ENCODE results near the gene FRMPD4. TPM values are rescaled to one million over a fixed set of nuclear protein-coding genes. Genes with fewer than 3 reads are reported as not detected.

FRMPD4 gene
- total RNA-seq, 1 experiment from 2014 or later, result not detected

DNA sequence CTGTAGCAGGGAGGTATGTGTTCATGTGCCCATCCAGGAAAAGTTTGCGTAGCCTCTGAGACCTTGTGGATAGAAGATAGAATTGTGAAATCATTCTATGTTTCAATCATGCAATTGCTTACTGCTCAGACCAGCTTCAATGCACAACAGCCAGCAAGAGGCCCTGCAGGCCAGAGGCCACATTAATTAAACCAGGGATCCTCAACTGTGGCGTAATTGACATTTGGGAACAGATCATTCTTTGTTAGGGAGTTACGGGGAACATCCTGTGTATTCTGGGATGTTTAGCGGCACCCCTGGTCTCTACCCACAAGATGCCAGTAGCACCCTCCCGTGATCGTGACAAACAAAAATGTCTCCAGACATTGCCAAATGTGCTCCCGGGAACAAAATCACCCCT is 566.4 kb downstream of the FRMPD4 start:
- Histone ChIP-seq H3K4me1 (no peaks in the 10 kb centered on the region), H3K27me3 (replicated peaks; ENCODE audit: control insufficient read depth, insufficient read depth, low read length) (no peaks in the 10 kb centered on the region), H3K9me3 (no peaks in the 10 kb centered on the region), H3K4me3 (ENCODE audit: low read depth, low read length) (no peak overlapping the region), H3K36me3 (ENCODE audit: control insufficient read depth, insufficient read depth, low read length) (no peaks in the 10 kb centered on the region)
- no peak for TF ChIP-seq CTCF (IDR thresholded peaks at IDR 0.05; ENCODE audit: insufficient read depth in 1 of 2, low read depth in 1 of 2, low read length in 1 of 2, severe bottlenecking in 1 of 2, unreplicated experiment in 1 of 2)
- Mint-ChIP-seq H3K4me1 (ENCODE audit: low read depth, unreplicated experiment) (no peaks in the 10 kb centered on the region), H3K27ac (ENCODE audit: unreplicated experiment) (no peak overlapping the region), H3K9me3 (ENCODE audit: unreplicated experiment) (no peaks in the 10 kb centered on the region), H3K36me3 (ENCODE audit: insufficient read depth, unreplicated experiment) (no peaks in the 10 kb centered on the region), H3K4me3 (ENCODE audit: unreplicated experiment) (no peak overlapping the region), H3K27me3 (ENCODE audit: insufficient read depth, unreplicated experiment) (peaks cover 7% of the 10 kb centered on the region)
- CTCF ChIA-PET, result no interaction called here
- POLR2A ChIA-PET, result no interaction called here
- intact Hi-C loops (cut with micrococcal nuclease; ENCODE audit: unreplicated experiment), result loop anchor here (5.0 kb wide), 2 partner anchors 198 to 207 kb away; no protein-coding TSS in a partner anchor
- no peak for DNase-seq
- no TSS peak for BruUV-seq (replicated peaks)

DNA sequence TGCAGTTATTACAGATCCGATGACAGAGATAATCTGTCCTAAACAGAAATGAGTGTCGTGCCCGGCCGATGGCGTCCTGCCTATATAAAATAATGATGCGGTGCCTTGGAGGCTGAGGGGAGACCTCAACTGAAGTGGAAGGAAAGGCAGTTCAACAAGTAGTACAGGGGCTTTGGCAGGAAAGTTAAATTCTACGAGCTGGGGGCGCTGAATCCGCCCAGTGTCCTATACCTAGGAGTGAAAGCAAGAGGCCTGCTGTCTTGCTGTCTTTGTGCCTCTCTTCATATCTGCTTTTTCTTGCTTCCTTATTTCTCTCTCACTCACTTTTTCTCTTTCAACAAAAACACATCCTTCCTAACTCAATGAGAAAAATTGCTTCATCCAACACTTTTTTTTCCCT is 570.8 kb downstream of the FRMPD4 start:
- no peaks in the 10 kb centered on the region for H3K27me3 Mint-ChIP-seq (ENCODE audit: insufficient read depth, unreplicated experiment)
- no peaks in the 10 kb centered on the region for H3K27me3 ChIP-seq (replicated peaks; ENCODE audit: control insufficient read depth, insufficient read depth, low read length)
- no peaks in the 10 kb centered on the region for H3K4me1 ChIP-seq
- POLR2A ChIA-PET, result no interaction called here
- H3K9me3 ChIP-seq, result no peaks in the 10 kb centered on the region
- peak in 1 of 2 experiments; percentile 36 for DNase-seq
- no peak overlapping the region for H3K27ac Mint-ChIP-seq (ENCODE audit: unreplicated experiment)
- H3K4me3 ChIP-seq (ENCODE audit: low read depth, low read length), result no peak overlapping the region
- no peaks in the 10 kb centered on the region for H3K4me1 Mint-ChIP-seq (ENCODE audit: low read depth, unreplicated experiment)
- intact Hi-C loops (cut with micrococcal nuclease; ENCODE audit: unreplicated experiment), result loop anchor here (1.0 kb wide), 1 partner anchor 61 kb away; no protein-coding TSS in a partner anchor
- H3K36me3 ChIP-seq (ENCODE audit: control insufficient read depth, insufficient read depth, low read length), result no peaks in the 10 kb centered on the region
- no peak overlapping the region for H3K4me3 Mint-ChIP-seq (ENCODE audit: unreplicated experiment)
- no TSS peak for BruUV-seq (replicated peaks)
- no peaks in the 10 kb centered on the region for H3K36me3 Mint-ChIP-seq (ENCODE audit: insufficient read depth, unreplicated experiment)
- TF ChIP-seq CTCF (IDR thresholded peaks at IDR 0.05; ENCODE audit: insufficient read depth in 1 of 2, low read depth in 1 of 2, low read length in 1 of 2, severe bottlenecking in 1 of 2, unreplicated experiment in 1 of 2), result peak in 1 of 2 experiments; percentile 19
- no peaks in the 10 kb centered on the region for H3K9me3 Mint-ChIP-seq (ENCODE audit: unreplicated experiment)
- CTCF ChIA-PET, result interaction anchor here (1.0 kb wide), 1 partner anchor 61 kb away, joined by 3 read pairs; no protein-coding TSS in a partner anchor

DNA sequence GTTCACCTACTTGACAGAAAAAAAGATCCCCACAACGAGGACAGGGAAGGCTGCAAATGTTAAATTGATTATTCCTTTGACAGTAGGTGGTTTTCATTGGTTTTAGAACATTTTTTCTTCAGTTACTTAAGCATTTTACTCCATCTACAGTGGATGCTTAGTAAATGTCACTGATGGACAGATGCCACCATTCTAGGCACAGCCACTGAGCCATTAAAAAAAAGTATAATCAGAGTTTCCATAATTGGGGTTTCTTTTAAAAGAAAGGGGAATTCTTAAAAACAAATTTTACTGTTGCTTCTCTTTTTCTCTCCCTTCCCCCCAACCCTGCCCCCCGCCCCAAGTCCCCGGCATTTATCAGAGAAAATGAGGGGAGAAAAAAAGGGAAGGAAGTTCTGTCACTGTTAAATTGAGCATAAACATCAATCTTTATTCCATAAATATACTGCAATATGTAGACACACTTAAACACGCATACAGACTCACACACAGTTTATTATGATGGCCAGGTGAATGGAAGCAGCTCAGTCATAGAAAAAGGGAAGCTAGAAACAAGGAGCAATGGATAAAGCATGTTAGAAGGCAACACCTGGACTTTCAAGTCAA is 573.3 kb downstream of the FRMPD4 start:
- CTCF ChIA-PET, result no interaction called here
- H3K36me3 Mint-ChIP-seq (ENCODE audit: insufficient read depth, unreplicated experiment), result no peaks in the 10 kb centered on the region
- Histone ChIP-seq H3K36me3 (ENCODE audit: control insufficient read depth, insufficient read depth, low read length) (no peaks in the 10 kb centered on the region), H3K4me3 (ENCODE audit: low read depth, low read length) (no peak overlapping the region), H3K9me3 (no peaks in the 10 kb centered on the region), H3K27me3 (replicated peaks; ENCODE audit: control insufficient read depth, insufficient read depth, low read length) (no peaks in the 10 kb centered on the region), H3K4me1 (no peaks in the 10 kb centered on the region)
- intact Hi-C loops (cut with micrococcal nuclease; ENCODE audit: unreplicated experiment), result no loop called here
- no peak for DNase-seq
- BruUV-seq (replicated peaks), result no TSS peak
- no peaks in the 10 kb centered on the region for H3K9me3 Mint-ChIP-seq (ENCODE audit: unreplicated experiment)
- H3K27me3 Mint-ChIP-seq (ENCODE audit: insufficient read depth, unreplicated experiment), result no peaks in the 10 kb centered on the region
- H3K4me3 Mint-ChIP-seq (ENCODE audit: unreplicated experiment), result no peak overlapping the region
- POLR2A ChIA-PET, result no interaction called here
- no peak for TF ChIP-seq CTCF (IDR thresholded peaks at IDR 0.05; ENCODE audit: insufficient read depth in 1 of 2, low read depth in 1 of 2, low read length in 1 of 2, severe bottlenecking in 1 of 2, unreplicated experiment in 1 of 2)
- H3K27ac Mint-ChIP-seq (ENCODE audit: unreplicated experiment), result no peak overlapping the region
- no peaks in the 10 kb centered on the region for H3K4me1 Mint-ChIP-seq (ENCODE audit: low read depth, unreplicated experiment)
